HL-60 (cell line): ENCODE data around the gene PCGF3.

ENCODE experiments used
- GABPA ChIP-seq: IDR thresholded peaks from 2 replicates; pipeline ENCODE4 v1.6.1; 2012; ENCODE audit warnings: low read depth
- SPI1 ChIP-seq: IDR thresholded peaks from 2 replicates; pipeline ENCODE4 v1.6.1; 2012; ENCODE audit warnings: low read depth, mild to moderate bottlenecking, borderline replicate concordance
- TF ChIP-seq, protein P1 (sequence below): IDR thresholded peaks from one replicate; pipeline ENCODE4 v1.5.1; 2011; ENCODE audit warnings: low read length, control low read depth, inconsistent platforms; ENCODE audit not compliant: insufficient read depth

DNA sequence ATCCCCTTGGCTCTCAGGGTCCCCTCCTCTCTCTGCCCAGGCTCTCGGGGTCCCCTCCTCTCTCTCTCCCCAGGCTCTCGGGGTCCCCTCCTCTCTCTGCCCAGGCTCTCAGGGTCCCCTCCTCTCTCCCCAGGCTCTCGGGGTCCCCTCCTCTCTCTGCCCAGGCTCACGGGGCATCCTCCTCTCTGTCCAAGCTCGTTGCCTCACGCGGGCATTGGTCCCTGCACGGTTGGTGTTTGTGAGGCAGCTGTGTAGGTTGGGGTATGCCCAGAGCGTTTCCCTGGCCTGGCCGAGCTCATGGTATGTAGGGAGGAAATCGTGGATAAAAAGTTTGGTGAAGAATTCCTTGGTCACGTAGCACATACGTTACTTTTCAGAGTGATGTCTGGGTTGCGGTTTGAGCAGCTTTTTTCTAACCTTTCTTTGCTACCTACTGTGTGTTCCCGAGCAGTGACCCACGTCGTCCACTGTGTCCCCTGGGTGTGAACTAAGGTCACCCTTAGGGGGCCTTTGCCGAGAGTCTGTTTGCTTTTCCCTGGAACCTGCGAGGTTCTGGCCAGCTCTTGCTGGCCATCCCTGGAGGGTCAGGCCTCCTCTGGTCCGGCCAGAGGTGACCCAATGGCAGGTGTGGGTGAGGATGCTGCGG is 36.6 kb downstream of the PCGF3 start:
- TF ChIP-seq, protein P1, sequence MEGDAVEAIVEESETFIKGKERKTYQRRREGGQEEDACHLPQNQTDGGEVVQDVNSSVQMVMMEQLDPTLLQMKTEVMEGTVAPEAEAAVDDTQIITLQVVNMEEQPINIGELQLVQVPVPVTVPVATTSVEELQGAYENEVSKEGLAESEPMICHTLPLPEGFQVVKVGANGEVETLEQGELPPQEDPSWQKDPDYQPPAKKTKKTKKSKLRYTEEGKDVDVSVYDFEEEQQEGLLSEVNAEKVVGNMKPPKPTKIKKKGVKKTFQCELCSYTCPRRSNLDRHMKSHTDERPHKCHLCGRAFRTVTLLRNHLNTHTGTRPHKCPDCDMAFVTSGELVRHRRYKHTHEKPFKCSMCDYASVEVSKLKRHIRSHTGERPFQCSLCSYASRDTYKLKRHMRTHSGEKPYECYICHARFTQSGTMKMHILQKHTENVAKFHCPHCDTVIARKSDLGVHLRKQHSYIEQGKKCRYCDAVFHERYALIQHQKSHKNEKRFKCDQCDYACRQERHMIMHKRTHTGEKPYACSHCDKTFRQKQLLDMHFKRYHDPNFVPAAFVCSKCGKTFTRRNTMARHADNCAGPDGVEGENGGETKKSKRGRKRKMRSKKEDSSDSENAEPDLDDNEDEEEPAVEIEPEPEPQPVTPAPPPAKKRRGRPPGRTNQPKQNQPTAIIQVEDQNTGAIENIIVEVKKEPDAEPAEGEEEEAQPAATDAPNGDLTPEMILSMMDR, result no peak
- TF ChIP-seq SPI1 (no peak), GABPA (no peak)
